Endothelial cell of umbilical vein (primary cell): ENCODE measurements around the gene NEO1. TPM values are rescaled to one million over a fixed set of nuclear protein-coding genes. Genes with fewer than 3 reads are reported as not detected.

Source experiments
- BruUV-seq: library from RNA; stranded (reverse); fragments of 400-500 nt; replicated peaks from 2 replicates; lab custom pipeline; 2021; lab: Mats Ljungman, UMichigan
- CTCF ChIA-PET: fragments of 300-600, 350-600 bp; sonication (Branson Sonifier 250); formaldehyde crosslinking; loops from one replicate; lab custom pipeline; 2021; ENCODE audit warnings: antibody characterized with exemption, inconsistent platforms; lab: Charles Lee
- POLR2A ChIA-PET: fragments of 300-600, 350-600 bp; sonication (Branson Sonifier 250); formaldehyde crosslinking; loops from one replicate; lab custom pipeline; 2021; ENCODE audit warnings: antibody characterized with exemption, inconsistent platforms; lab: Charles Lee
- DNase-seq: peaks from one replicate; pipeline ENCODE4 v3.0.0-alpha.2; 2011; ENCODE audit warnings: low read depth, low spot score
- FAIRE-seq: peaks from 2 replicates; lab custom pipeline; 2011; peaks lifted over from hg19 to GRCh38; lab: Jason Lieb, UNC
- H2AFZ ChIP-seq: 2 replicates; pipeline ENCODE4 v1.6.0; 2012; ENCODE audit warnings: low read depth, low read length, control low read depth, inconsistent platforms
- H3K27ac ChIP-seq: 2 replicates; pipeline ENCODE4 v1.5.1; 2011; ENCODE audit warnings: low read depth, mild to moderate bottlenecking, control low read depth, low read length, moderate library complexity; ENCODE audit not compliant: insufficient read depth
- H3K27me3 ChIP-seq, 2 experiments: 2 replicates each; pipeline versions ENCODE4 v1.6.0 to v1.6.1; 2011; ENCODE audit warnings: low read length in 2 of 2, mixed read lengths in 1 of 2; ENCODE audit not compliant: control insufficient read depth in 2 of 2, insufficient read depth in 2 of 2
- H3K36me3 ChIP-seq, 2 experiments: 2 replicates in 1 of 2; 3 replicates in 1 of 2; pipeline ENCODE4 v1.5.1; 2011; ENCODE audit warnings: low read length in 2 of 2, mild to moderate bottlenecking in 1 of 2, moderate library complexity in 1 of 2; ENCODE audit not compliant: control insufficient read depth in 2 of 2, insufficient read depth in 2 of 2; ENCODE audit errors: extremely low read depth in 1 of 2
- H3K4me1 ChIP-seq: 3 replicates; pipeline ENCODE4 v1.5.1; 2011; ENCODE audit warnings: mild to moderate bottlenecking, low read length; ENCODE audit not compliant: control insufficient read depth, insufficient read depth; ENCODE audit errors: extremely low read depth
- H3K4me2 ChIP-seq: 2 replicates; pipeline ENCODE4 v1.6.1; 2011; ENCODE audit warnings: low read length, control low read depth, mixed read lengths; ENCODE audit not compliant: insufficient read depth
- H3K4me3 ChIP-seq, 3 experiments: fragments of 200-600 bp in 1 of 3; sonication (generic), shearing (Covaris generic) in 1 of 3; replicated peaks in 1 of 3; 2 replicates each; pipeline ENCODE4 v1.5.1; 2011 to 2016; ENCODE audit warnings: control low read depth in 3 of 3, low read length in 3 of 3, mild to moderate bottlenecking in 2 of 3, inconsistent platforms in 1 of 3, low read depth in 1 of 3, moderate library complexity in 1 of 3; ENCODE audit not compliant: insufficient read depth in 1 of 3
- H3K79me2 ChIP-seq: 2 replicates; pipeline ENCODE4 v1.6.0; 2012; ENCODE audit warnings: low read length, inconsistent platforms; ENCODE audit not compliant: control insufficient read depth, insufficient read depth
- H3K9ac ChIP-seq: replicated peaks from 2 replicates; pipeline ENCODE3; 2011; ENCODE audit warnings: low read length, control low read depth; ENCODE audit not compliant: insufficient read depth; ENCODE audit errors: extremely low read depth
- H3K9me1 ChIP-seq: replicated peaks from 3 replicates; pipeline ENCODE4 v1.6.0; 2011; ENCODE audit warnings: mild to moderate bottlenecking, low read length; ENCODE audit not compliant: control insufficient read depth, insufficient read depth; ENCODE audit errors: extremely low read depth
- H3K9me3 ChIP-seq: replicated peaks from 2 replicates; pipeline ENCODE4 v1.5.1; 2012; ENCODE audit warnings: low read length, inconsistent platforms; ENCODE audit not compliant: control insufficient read depth, insufficient read depth
- H4K20me1 ChIP-seq: replicated peaks from 2 replicates; pipeline ENCODE3; 2011; ENCODE audit warnings: mild to moderate bottlenecking, low read length; ENCODE audit not compliant: control insufficient read depth, insufficient read depth; ENCODE audit errors: extremely low read depth
- EZH2 ChIP-seq: IDR thresholded peaks from 2 replicates; pipeline ENCODE4 v1.6.1; 2012; ENCODE audit warnings: borderline replicate concordance, low read depth, mild to moderate bottlenecking, moderate library complexity, low read length, inconsistent platforms; ENCODE audit not compliant: severe bottlenecking
- FOS ChIP-seq: IDR thresholded peaks from 2 replicates; pipeline ENCODE4 v1.6.1; 2011; ENCODE audit warnings: mild to moderate bottlenecking, low read length, moderate library complexity, borderline replicate concordance; ENCODE audit not compliant: insufficient read depth
- GATA2 ChIP-seq: IDR thresholded peaks from 2 replicates; pipeline ENCODE4 v1.7.0; 2011; ENCODE audit warnings: low read depth, mild to moderate bottlenecking, moderate library complexity, mixed read lengths, low read length; ENCODE audit not compliant: insufficient read length, insufficient read depth
- JUN ChIP-seq: IDR thresholded peaks from 2 replicates; pipeline ENCODE4 v1.6.1; 2011; ENCODE audit warnings: borderline replicate concordance, low read depth; ENCODE audit not compliant: insufficient read length, insufficient read depth
- MYC ChIP-seq: IDR thresholded peaks from one replicate; pipeline ENCODE4 v1.6.1; 2011; ENCODE audit warnings: mild to moderate bottlenecking, low read depth, low read length
- POLR2A ChIP-seq: IDR thresholded peaks from 2 replicates; pipeline ENCODE4 v1.6.1; 2012; ENCODE audit warnings: low read depth, mild to moderate bottlenecking, control low read depth, low read length
- POLR2AphosphoS5 ChIP-seq: IDR thresholded peaks from 2 replicates; pipeline ENCODE4 v1.6.1; 2012; ENCODE audit warnings: low read depth, mild to moderate bottlenecking, control low read depth, low read length, moderate library complexity; ENCODE audit not compliant: insufficient read depth
- dilution Hi-C: fragments of 300-500 bp; cut with MboI; formaldehyde crosslinking; loops from one replicate; pipeline ENCODE4 v1.15.0; 2019; ENCODE audit warnings: low sequenced_read_pairs; ENCODE audit not compliant: extremely low pct_ligation_motif_present
- intact Hi-C: fragments of 100-400 bp; cut with micrococcal nuclease; formaldehyde crosslinking; loops from one replicate; pipeline ENCODE4 v1.10.0; 2022
- polyA plus RNA-seq, 4 experiments: library from polyadenylated mRNA; depleted of rRNA in 3 of 4; stranded (reverse) in 3 of 4; unstranded in 1 of 4; fragments of >200 nt; gene quantifications; 2 replicates each; pipeline versions ENCODE4 v1.2.1 to v1.2.3, GENCODE V29; 2011 to 2012; ENCODE audit warnings: missing spikeins in 1 of 4
- total RNA-seq: library from RNA; stranded (reverse); gene quantifications from 2 replicates; pipeline ENCODE4 v1.2.3, GENCODE V29; 2021
- TF ChIP-seq, protein P1 (sequence below), 2 donors: IDR thresholded peaks; 1 replicate in 1 of 2; 2 replicates in 1 of 2; pipeline ENCODE4 v1.5.1; 2011; ENCODE audit warnings: low read length in 2 of 2, mild to moderate bottlenecking in 2 of 2, moderate library complexity in 2 of 2, control low read depth in 1 of 2, inconsistent platforms in 1 of 2, low read depth in 1 of 2; ENCODE audit not compliant: insufficient read depth in 1 of 2; ENCODE audit errors: extremely low read depth in 1 of 2
- TF ChIP-seq, protein P2 (sequence below): IDR thresholded peaks from 2 replicates; pipeline ENCODE4 v1.6.1; 2011; ENCODE audit not compliant: insufficient read depth, insufficient read length

The NEO1 gene
- total and polyA plus RNA-seq, 2 donors (not counting 3 experiments of a cell fraction or from before 2014, with no cell fraction given) = 0.12 to 0.35 TPM

DNA sequence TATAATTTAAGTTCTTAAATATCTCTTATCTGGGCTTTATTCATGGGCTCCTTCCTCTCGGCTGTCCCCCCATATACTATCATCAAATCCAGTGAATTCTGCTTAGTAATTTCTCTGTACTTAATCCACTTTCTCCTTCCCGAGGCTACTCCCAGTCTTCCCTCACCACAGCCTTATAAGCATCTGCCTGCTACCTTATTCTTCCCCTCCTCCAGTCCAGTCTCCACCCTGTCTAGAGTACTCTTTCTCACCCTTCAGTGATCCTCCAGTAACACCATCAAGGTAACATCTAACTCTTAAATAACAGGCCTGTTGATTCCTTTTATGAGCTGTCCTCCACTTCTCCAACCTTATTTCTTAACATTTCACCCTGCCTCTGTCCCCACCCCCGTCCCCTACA is 65.8 kb downstream of the NEO1 start:
- ChIA-PET POLR2A (no interaction called here), CTCF (no interaction called here)
- no TSS peak for BruUV-seq
- no peaks in the 10 kb centered on the region for H3K9me3 ChIP-seq
- DNase-seq = no peak
- H3K4me2 ChIP-seq = no peak overlapping the region
- intact Hi-C loops (no loop called here), dilution Hi-C loops (no loop called here)
- no peak overlapping the region for H3K27ac ChIP-seq
- no peaks in the 10 kb centered on the region for H3K9me1 ChIP-seq
- TF ChIP-seq MYC = no peak
- no peak for TF ChIP-seq GATA2
- no peak for TF ChIP-seq EZH2
- TF ChIP-seq POLR2AphosphoS5 = no peak
- TF ChIP-seq, protein P1, sequence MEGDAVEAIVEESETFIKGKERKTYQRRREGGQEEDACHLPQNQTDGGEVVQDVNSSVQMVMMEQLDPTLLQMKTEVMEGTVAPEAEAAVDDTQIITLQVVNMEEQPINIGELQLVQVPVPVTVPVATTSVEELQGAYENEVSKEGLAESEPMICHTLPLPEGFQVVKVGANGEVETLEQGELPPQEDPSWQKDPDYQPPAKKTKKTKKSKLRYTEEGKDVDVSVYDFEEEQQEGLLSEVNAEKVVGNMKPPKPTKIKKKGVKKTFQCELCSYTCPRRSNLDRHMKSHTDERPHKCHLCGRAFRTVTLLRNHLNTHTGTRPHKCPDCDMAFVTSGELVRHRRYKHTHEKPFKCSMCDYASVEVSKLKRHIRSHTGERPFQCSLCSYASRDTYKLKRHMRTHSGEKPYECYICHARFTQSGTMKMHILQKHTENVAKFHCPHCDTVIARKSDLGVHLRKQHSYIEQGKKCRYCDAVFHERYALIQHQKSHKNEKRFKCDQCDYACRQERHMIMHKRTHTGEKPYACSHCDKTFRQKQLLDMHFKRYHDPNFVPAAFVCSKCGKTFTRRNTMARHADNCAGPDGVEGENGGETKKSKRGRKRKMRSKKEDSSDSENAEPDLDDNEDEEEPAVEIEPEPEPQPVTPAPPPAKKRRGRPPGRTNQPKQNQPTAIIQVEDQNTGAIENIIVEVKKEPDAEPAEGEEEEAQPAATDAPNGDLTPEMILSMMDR (IDR thresholded peaks at IDR 0.05; ENCODE audit: extremely low read depth in 1 of 2, insufficient read depth in 1 of 2, low read depth in 1 of 2, low read length in 2 of 2) = no peak
- TF ChIP-seq POLR2A = no peak
- TF ChIP-seq, protein P2, sequence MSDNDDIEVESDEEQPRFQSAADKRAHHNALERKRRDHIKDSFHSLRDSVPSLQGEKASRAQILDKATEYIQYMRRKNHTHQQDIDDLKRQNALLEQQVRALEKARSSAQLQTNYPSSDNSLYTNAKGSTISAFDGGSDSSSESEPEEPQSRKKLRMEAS = no peak
- TF ChIP-seq FOS = no peak
- no peak for TF ChIP-seq JUN
- H2AFZ ChIP-seq = no peak overlapping the region
- H3K9ac ChIP-seq = no peak overlapping the region
- no peaks in the 10 kb centered on the region for H3K4me1 ChIP-seq
- no peak for FAIRE-seq
- no peaks in the 10 kb centered on the region for H3K36me3 ChIP-seq
- H3K79me2 ChIP-seq = no peaks in the 10 kb centered on the region
- no peaks in the 10 kb centered on the region for H4K20me1 ChIP-seq
- no peak overlapping the region for H3K4me3 ChIP-seq
- peaks cover 3 to 9% of the 10 kb centered on the region in 2 experiments for H3K27me3 ChIP-seq
